Measurements from ENCODE around the gene SPACA5. TPM values are rescaled to one million over a fixed set of nuclear protein-coding genes. Genes with fewer than 3 reads are reported as not detected.
"Not testable (repeated sequence)": the region's sequence is repeated elsewhere in the genome, so short reads cannot be mapped to it uniquely, and the experiment has no call there.

Gene SPACA5
- total RNA-seq: not detected in 2 replicates

DNA sequence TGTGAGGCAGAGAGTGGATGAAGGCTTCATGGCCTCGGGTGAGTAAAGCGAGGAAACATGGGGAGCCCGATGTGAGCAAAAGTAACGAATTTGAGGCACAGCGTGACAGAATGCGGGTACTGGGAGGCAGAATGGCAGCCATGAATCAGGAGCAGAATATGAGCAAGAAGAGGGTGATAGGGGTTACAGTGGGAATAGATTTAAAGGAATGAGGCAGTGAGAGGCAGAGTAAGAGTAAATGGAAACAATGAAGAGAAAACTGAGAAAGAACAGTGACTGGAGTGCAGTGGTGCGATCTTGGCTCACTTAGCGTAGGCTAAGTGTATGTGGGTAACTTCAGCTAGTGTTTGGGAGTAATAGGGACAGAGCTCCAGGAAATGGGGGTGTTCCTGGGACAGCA, at the start of gene SPACA5:
Gene SPACA5, plus strand, starts transcription at position 301 of the 400 bp plus-strand sequence. CDS start 815 bp downstream, outside the sequence.
- not testable (repeated sequence) for DNase-seq (ENCODE audit: low read depth); FAIRE-seq; H3K4me3 ChIP-seq (ENCODE audit: low read depth, low read length); H3K27me3 ChIP-seq (ENCODE audit: control insufficient read depth, insufficient read depth, low read length); H3K36me3 ChIP-seq (ENCODE audit: control insufficient read depth, insufficient read depth, low read length)

GRCh38 chrX:47958206-47958605, 48.6 kb upstream of the SPACA5 start:
- not testable (repeated sequence) for FAIRE-seq; H3K36me3 ChIP-seq (ENCODE audit: control insufficient read depth, insufficient read depth, low read length); H3K4me3 ChIP-seq (ENCODE audit: low read depth, low read length); DNase-seq (ENCODE audit: low read depth); H3K27me3 ChIP-seq (ENCODE audit: control insufficient read depth, insufficient read depth, low read length)

- Histone ChIP-seq H3K36me3 (ENCODE audit: control insufficient read depth, insufficient read depth, low read length) (no peaks in the 10 kb centered on the region), H3K4me3 (ENCODE audit: low read depth, low read length) (no peak overlapping the region), H3K27me3 (ENCODE audit: control insufficient read depth, insufficient read depth, low read length) (no peaks in the 10 kb centered on the region)
- DNase-seq (ENCODE audit: low read depth): peak; percentile 1
- FAIRE-seq: no peak
- TF ChIP-seq CTCF (IDR thresholded peaks at IDR 0.05; ENCODE audit: insufficient read depth, low read length, severe bottlenecking): peak; percentile 10
Measured at GRCh38 chrX:47958761-47959342, 47.9 kb upstream of the SPACA5 start.

GRCh38 chrX:47960406-47960805, 46.4 kb upstream of the SPACA5 start:
- DNase-seq (ENCODE audit: low read depth): no peak
- H3K36me3 ChIP-seq (ENCODE audit: control insufficient read depth, insufficient read depth, low read length): no peaks in the 10 kb centered on the region
- H3K27me3 ChIP-seq (ENCODE audit: control insufficient read depth, insufficient read depth, low read length): no peaks in the 10 kb centered on the region
- peak; percentile 7 for FAIRE-seq
- no peak for TF ChIP-seq CTCF (IDR thresholded peaks at IDR 0.05; ENCODE audit: insufficient read depth, low read length, severe bottlenecking)
- no peak overlapping the region for H3K4me3 ChIP-seq (ENCODE audit: low read depth, low read length)

DNA sequence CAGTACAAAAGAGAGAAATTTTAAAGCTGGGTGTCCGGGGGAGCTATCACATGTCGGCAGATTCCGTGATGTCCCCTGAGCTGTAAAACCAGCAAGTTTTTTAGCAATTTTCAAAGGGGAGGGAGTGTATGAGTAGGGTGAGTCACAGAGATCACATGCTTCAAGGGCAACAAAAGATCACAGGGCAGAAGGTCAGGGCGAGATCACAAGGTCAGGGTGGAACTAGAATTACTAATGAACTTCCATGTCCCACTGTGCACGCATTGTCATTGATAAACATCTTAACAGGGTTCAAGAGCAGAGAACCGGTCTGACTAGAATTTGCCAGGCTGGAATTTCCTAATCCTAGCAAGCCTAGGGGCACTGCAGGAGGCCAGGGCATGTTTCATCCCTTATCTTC, 45.0 kb upstream of the SPACA5 start:
- not testable (repeated sequence) for FAIRE-seq; H3K36me3 ChIP-seq (ENCODE audit: control insufficient read depth, insufficient read depth, low read length)

GRCh38 chrX:47965526-47965925, 41.3 kb upstream of the SPACA5 start:
- FAIRE-seq; H3K27me3 ChIP-seq (ENCODE audit: control insufficient read depth, insufficient read depth, low read length); DNase-seq (ENCODE audit: low read depth); H3K36me3 ChIP-seq (ENCODE audit: control insufficient read depth, insufficient read depth, low read length); H3K4me3 ChIP-seq (ENCODE audit: low read depth, low read length): not testable (repeated sequence)

More for the DNA sequence above, 45.0 kb upstream of the SPACA5 start:
- not testable (repeated sequence) for DNase-seq (ENCODE audit: low read depth); H3K4me3 ChIP-seq (ENCODE audit: low read depth, low read length); H3K27me3 ChIP-seq (ENCODE audit: control insufficient read depth, insufficient read depth, low read length)

DNA sequence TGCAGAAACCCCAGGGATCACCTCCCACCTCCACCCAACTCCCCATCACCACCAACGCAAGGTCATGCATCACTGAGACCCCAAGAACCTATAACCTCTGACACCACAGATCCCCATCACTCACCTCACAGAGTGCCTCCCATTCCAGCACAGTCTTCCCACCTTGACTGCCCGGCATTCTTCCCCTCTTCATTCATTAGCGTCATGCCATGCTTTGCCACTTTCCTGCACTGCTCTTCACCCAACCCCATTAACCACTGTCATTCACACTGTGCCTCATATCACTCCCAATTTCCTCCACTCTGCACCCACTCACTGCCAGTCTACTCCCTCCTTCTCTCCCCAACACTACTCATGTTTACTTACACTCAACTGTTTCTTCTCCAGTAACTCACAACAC, 33.6 kb upstream of the SPACA5 start:
- no peaks in the 10 kb centered on the region for H3K27me3 ChIP-seq (ENCODE audit: control insufficient read depth, insufficient read depth, low read length)
- DNase-seq (ENCODE audit: low read depth) (no peak), FAIRE-seq (no peak)
- H3K36me3 ChIP-seq (ENCODE audit: control insufficient read depth, insufficient read depth, low read length): no peaks in the 10 kb centered on the region
- no peak for TF ChIP-seq CTCF (IDR thresholded peaks at IDR 0.05; ENCODE audit: insufficient read depth, low read length, severe bottlenecking)
- no peak overlapping the region for H3K4me3 ChIP-seq (ENCODE audit: low read depth, low read length)

Data from bronchial epithelial cell (primary cell).